NCI-H128 (cell line): ENCODE results near the gene DRICH1.
"Not testable (repeated sequence)": the region's sequence is repeated elsewhere in the genome, so short reads cannot be mapped to it uniquely, and the experiment has no call there.

Experiments
- DNase-seq: peaks from one replicate; lab custom pipeline; 2025; ENCODE audit not compliant: unreplicated experiment; lab: John Stamatoyannopoulos, UW

DRICH1 gene

GRCh38 chr22:23603266-23603665 is 28.9 kb downstream of the DRICH1 start:
- no peak for DNase-seq

DNA sequence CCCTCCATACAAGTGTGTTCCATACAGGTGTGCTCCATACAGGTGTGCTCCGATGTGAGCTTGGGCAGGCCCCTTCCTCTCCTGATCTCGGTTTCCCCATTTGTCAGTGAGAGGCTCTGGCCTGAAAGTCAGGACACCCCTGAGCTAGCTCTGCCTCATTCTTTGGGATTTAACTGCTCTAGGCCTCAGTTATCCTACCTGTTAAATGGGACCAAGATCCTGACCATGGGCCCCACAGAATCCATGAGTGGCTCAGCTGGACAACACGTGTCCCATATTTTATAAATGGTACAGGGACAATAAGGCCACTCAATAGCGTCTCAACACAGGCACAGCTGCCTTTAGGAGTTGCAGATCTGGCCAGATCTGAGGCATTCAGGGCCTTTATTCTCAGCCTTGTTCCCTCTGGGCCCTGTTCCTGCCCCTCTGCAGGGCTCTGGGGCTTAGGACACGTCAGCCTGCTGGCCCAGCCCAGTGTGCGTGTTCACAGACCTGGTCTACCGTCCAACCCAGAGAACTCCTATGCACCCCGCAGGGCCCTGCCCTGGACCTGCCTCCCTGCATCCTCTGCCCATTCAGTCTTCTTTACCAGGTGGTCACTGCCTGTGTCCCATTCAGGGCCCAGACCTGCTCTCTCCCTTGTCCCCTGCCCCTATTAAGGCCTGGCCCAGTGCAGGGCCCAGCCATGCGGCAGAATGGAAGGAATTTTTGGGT is 33.2 kb downstream of the DRICH1 start:
- DNase-seq: no peak

- not testable (repeated sequence) for DNase-seq
Measured at GRCh38 chr22:23597576-23598268, 34.4 kb downstream of the DRICH1 start.

DNA sequence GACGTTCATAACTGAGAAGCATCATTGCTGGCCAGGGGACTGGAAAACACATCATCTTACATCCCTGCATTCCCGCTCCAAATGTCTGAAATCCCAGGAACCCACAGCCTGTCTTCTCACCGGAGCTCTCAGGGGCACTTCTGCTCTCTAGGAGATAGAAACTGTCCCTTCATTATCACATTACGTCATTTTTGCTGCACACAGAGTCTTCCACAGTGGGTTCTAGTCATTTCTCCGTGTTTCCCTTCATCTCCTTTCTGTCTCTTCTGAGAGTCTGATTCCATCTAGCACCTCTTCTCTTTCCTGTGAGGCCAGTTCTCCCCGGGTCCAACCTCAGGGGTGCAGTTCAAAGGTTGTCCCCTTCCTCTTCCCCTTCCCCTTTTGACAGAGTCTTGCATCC is 36.2 kb downstream of the DRICH1 start:
- not testable (repeated sequence) for DNase-seq

- DNase-seq: no peak
Measured at GRCh38 chr22:23591846-23592245, 40.3 kb downstream of the DRICH1 start.

DNA sequence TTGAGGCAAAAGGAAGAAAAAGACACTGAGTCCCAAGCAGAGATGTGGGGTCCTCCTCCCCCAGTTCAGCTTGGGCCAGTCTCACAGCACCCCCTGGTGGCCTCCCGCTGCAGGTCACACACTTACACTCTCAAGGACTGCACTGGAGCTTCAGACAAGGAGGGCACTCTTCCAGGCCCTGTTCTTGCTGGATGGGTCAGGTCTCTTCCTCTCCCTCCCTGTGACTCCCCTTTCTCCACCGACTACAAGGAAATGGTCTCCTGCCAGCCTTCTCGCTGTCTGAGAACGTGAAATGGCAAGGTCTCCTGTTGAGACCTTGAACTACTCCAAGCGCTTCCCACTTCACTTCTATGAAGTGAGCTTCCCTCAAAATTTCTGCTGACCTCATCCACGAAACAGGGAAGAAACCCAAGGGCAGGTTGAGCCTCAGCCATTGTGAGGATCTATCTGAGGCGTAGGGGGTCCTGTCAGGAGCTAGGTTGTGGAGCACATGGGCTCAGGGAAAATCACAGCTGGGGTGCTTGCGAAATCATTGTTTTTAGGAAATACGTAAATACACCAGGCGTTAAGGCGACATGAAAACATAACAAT is 40.8 kb downstream of the DRICH1 start:
- DNase-seq: no peak

GRCh38 chr22:23583836-23584235 is 48.3 kb downstream of the DRICH1 start:
- DNase-seq: no peak

DNA sequence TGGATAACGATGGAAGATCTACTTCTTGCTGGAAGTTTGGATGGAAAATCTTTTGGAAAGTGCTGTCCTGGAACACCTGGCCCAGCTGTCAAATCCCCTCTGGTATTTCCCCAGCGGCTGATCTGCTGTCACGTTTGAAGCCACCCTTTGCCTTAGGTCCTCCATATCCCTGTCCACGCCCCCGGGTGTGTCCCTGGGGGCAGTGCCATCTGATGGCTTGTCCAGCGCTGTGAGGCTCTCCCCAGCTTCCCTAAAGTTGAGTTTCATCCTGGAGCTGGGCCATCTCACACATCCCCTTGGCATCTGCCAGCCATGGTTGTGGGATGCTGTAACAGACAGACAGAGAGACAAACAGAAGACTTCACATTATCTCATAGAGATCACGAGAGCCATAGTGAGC is 49.0 kb downstream of the DRICH1 start:
- DNase-seq: no peak

DNA sequence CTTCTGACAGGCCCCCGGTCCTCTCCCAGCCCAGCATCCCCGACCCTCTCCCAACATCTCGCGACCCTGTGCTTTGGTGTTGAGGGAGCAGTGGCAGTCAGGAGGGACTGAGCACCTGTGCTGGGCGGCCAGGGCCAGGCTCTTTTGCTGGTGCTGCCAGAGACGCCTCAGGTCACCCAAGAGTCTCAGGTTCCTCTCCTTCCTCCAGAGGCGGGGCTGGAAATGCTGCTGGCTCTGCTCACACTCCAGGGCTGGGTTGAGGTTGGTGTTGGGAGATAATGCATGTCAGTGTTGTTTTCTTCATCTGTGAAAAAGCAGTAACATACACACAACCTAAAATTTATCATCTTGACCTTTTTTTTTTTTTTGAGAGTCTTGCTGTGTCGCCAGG is 50.9 kb downstream of the DRICH1 start:
- no peak for DNase-seq

DNA sequence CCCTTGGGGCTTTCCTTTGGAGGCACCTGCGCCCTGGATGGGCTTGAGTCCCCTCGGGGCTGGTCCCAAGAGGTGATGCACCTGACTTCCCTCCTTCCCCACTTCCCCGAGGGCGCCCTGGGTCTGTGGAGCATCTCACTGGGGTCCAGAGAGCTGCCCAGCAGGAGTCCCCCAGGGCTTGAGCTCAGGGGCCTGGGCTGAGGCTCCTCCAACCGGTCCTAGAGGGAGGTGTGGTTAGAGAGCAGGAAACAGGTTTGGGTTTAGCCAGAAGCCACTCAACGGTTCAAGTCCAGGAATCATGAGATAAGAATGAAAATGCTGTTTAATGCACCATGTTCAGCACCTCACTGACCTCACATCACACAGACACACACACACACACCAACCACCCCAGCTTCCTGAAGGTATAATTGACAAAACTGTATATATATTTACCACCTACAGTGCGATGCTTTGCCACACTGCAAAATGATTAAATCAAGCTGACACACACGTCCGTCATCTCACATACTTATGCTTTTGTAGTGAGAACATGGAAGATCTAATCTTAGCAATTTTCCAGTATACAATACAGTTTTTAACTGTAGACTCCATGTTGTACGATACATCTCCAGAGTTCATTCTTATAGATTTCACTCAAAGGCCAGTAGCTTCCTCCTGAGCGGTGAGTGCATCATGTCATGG is 51.4 kb downstream of the DRICH1 start:
- DNase-seq: no peak

- DNase-seq: no peak
Measured at GRCh38 chr22:23579870-23580575, 52.1 kb downstream of the DRICH1 start, which contains the start of gene IGLL1. TSS of gene IGLL1 (minus strand) at chr22:23580290. CDS start at chr22:23580190, 100 bp downstream.

- no peak for DNase-seq
Measured at GRCh38 chr22:23579280-23579679, 52.8 kb downstream of the DRICH1 start.

DNA sequence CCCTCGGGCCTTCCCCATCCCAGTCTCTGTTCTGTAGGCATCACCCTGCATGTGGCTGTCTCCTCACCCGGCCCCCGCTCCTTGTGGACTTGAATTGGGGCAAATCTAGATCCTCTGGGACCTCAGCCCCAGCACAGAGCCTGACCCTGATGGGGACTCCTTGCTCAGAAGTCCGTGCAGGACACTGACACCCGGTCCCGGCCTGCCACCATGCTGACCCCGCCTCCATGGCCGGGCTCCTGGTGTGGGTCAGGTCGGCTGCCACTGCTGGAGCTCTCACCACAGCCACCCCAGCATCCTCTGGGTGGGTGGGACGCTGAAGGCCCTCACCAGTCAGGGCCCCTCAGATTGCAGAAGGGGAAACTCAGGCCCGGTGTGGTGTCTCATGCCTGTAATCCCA is 53.8 kb downstream of the DRICH1 start:
- DNase-seq: no peak

GRCh38 chr22:23576681-23577080 is 55.4 kb downstream of the DRICH1 start:
- no peak for DNase-seq

GRCh38 chr22:23575601-23576000 is 56.5 kb downstream of the DRICH1 start:
- DNase-seq: no peak

GRCh38 chr22:23574877-23575276 is 57.2 kb downstream of the DRICH1 start:
- no peak for DNase-seq

- no peak for DNase-seq
Measured at GRCh38 chr22:23574371-23574811, 57.7 kb downstream of the DRICH1 start.

DNA sequence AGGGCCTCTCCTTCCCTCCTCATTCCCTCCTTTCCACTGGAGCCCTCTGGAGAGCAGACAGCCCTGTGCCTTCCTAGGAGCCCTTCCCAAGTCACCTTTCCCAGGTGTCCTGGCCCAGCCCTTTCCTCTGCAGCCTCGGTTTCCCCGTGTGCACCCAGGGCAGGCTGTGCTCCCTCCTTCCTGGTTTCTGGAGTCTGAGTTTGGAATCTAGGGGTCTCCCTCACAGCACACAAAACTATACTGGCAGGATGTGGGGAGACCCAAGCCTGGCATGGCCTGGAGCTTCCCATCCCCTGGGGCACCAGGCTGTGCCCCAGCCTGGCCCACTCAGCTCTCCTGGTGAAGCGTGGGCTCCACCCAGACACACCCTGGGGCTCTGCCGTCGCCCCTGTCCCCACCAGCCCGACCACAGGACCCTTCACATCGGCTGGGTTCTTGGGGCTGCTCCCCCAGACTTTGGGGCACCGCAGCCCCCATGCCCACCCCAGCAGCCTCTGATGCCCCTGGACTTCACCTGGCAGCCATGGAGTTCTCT is 58.4 kb downstream of the DRICH1 start:
- not testable (repeated sequence) for DNase-seq

DNA sequence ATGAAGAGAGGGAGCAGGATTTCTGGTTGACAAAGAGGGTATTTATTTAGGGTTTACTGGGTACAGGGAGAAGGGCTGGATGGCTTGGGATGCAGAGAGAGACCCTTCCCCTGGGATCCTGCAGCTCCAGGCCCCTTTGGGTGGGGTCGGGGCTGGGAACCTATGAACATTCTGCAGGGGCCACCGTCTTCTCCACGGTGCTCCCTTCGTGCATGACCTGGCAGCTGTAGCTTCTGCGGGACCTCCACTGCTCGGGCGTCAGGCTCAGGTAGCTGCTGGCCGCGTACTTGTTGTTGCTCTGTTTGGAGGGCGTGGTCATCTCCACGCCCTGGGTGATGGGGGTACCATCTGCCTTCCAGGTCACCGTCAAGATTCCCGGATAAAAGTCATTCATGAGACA is 59.0 kb downstream of the DRICH1 start:
- not testable (repeated sequence) for DNase-seq

DNA sequence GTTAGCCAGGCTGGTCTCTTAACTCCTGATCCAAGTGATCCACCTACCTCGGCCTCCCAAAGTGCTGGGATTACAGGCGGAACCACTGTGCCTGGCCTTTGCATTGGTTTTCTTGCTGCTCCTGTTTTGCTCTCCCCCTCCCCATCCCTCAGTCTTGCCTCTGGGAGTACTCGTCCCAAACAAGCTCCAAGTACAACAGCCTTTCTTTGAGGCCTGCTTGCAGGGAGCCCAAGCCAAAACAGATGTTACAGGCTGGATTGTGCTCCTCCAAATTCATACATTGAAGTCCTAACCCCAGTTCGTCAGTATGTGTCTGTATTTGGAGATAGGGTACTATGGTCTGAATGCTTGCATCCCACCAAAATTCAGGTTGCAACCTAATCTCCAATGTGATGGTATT is 60.6 kb downstream of the DRICH1 start:
- no peak for DNase-seq

- no peak for DNase-seq
Measured at GRCh38 chr22:23570681-23571080, 61.4 kb downstream of the DRICH1 start.
